ENCODE data around the gene CLN5. TPM values are rescaled to one million over a fixed set of nuclear protein-coding genes. Genes with fewer than 3 reads are reported as not detected.

The CLN5 gene
- total and polyA plus RNA-seq, 2 experiments from 2014 or later, result 6.5 to 9.5 TPM

DNA sequence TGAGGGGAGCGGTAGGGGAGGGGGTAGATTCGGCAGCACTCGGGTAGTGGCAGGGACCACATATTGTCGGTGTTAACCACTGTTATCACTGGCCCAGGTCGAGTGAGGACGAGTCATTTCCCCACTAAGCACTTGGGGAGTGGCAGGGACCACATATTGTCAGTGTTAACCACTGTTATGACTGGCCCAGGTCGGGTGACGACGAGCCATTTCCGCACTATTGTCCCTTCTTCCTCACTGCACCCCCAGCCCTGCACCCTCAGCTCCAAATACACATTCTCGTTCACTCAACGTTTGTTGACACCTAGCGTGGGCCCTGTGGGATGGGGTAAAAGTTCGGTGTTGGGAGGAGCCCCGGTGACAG, 467 bp upstream of the CLN5 start (continued):
- TF ChIP-seq JUNB (IDR thresholded peaks at IDR 0.05; ENCODE audit: unreplicated experiment) (no peak), ZNF114 (CRISPR knock-in tag; IDR thresholded peaks at IDR 0.05) (no peak), NANOG (IDR thresholded peaks at IDR 0.05; ENCODE audit: borderline replicate concordance) (no peak), EZH2phosphoT487 (IDR thresholded peaks at IDR 0.05; ENCODE audit: unreplicated experiment) (no peak), CREB1 (CRISPR knock-in tag; IDR thresholded peaks at IDR 0.05; ENCODE audit: low read depth) (no peak)

- Histone ChIP-seq H3K27ac (ENCODE audit: low read depth) (peak overlapping the region; percentile 85; the same call in 1 of the 2 replicates), H3K9me2 (ENCODE audit: insufficient read depth) (no peaks in the 10 kb centered on the region), H3K36me3 (ENCODE audit: insufficient read depth) (no peaks in the 10 kb centered on the region), H3K4me1 (ENCODE audit: insufficient read depth) (peaks cover 8% of the 10 kb centered on the region; the same call in 1 of the 2 replicates), H3F3A (replicated peaks; ENCODE audit: low read depth) (no peaks in the 10 kb centered on the region), H2AFZ (peak overlapping the region; percentile 93), H3K4me2 (peak overlapping the region; percentile 84), H4K20me1 (replicated peaks; ENCODE audit: insufficient read depth) (no peaks in the 10 kb centered on the region; the same call in 1 of the 2 replicates), H3K4me3 (peak overlapping the region; percentile 77), H3K79me2 (replicated peaks; ENCODE audit: insufficient read depth) (no peaks in the 10 kb centered on the region; the same call in 1 of the 2 replicates), H3K27me3 (ENCODE audit: insufficient read depth) (no peaks in the 10 kb centered on the region)
- peak; percentile 60 for DNase-seq (ENCODE audit: low spot score)
- Mint-ChIP-seq H3K36me3 (ENCODE audit: low read depth) (peaks cover 7% of the 10 kb centered on the region; the same call in 1 of the 3 replicates), H3K4me1 (peaks cover 13% of the 10 kb centered on the region; the same call in 2 of the 3 replicates), H3K27me3 (ENCODE audit: insufficient read depth, low read depth, poor library complexity) (peaks cover 21% of the 10 kb centered on the region), H3K27ac (peak overlapping the region; percentile 98), H3K9me3 (no peaks in the 10 kb centered on the region; the same call in 2 of the 3 replicates), H3K4me3 (peak overlapping the region; percentile 99)
- peak; percentile 15 for ATAC-seq
- no peak for TF ChIP-seq POLR2AphosphoS5 (IDR thresholded peaks at IDR 0.05; ENCODE audit: low read depth)
- TF ChIP-seq, protein P1, sequence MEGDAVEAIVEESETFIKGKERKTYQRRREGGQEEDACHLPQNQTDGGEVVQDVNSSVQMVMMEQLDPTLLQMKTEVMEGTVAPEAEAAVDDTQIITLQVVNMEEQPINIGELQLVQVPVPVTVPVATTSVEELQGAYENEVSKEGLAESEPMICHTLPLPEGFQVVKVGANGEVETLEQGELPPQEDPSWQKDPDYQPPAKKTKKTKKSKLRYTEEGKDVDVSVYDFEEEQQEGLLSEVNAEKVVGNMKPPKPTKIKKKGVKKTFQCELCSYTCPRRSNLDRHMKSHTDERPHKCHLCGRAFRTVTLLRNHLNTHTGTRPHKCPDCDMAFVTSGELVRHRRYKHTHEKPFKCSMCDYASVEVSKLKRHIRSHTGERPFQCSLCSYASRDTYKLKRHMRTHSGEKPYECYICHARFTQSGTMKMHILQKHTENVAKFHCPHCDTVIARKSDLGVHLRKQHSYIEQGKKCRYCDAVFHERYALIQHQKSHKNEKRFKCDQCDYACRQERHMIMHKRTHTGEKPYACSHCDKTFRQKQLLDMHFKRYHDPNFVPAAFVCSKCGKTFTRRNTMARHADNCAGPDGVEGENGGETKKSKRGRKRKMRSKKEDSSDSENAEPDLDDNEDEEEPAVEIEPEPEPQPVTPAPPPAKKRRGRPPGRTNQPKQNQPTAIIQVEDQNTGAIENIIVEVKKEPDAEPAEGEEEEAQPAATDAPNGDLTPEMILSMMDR (conservative IDR thresholded peaks at IDR 0.05; ENCODE audit: low read depth in 2 of 2), result no peak
- no peak for TF ChIP-seq EZH2 (IDR thresholded peaks at IDR 0.05; ENCODE audit: low read depth, unreplicated experiment)
- no peak for TF ChIP-seq JUNB (IDR thresholded peaks at IDR 0.05; ENCODE audit: unreplicated experiment)
- TF ChIP-seq, protein P2, sequence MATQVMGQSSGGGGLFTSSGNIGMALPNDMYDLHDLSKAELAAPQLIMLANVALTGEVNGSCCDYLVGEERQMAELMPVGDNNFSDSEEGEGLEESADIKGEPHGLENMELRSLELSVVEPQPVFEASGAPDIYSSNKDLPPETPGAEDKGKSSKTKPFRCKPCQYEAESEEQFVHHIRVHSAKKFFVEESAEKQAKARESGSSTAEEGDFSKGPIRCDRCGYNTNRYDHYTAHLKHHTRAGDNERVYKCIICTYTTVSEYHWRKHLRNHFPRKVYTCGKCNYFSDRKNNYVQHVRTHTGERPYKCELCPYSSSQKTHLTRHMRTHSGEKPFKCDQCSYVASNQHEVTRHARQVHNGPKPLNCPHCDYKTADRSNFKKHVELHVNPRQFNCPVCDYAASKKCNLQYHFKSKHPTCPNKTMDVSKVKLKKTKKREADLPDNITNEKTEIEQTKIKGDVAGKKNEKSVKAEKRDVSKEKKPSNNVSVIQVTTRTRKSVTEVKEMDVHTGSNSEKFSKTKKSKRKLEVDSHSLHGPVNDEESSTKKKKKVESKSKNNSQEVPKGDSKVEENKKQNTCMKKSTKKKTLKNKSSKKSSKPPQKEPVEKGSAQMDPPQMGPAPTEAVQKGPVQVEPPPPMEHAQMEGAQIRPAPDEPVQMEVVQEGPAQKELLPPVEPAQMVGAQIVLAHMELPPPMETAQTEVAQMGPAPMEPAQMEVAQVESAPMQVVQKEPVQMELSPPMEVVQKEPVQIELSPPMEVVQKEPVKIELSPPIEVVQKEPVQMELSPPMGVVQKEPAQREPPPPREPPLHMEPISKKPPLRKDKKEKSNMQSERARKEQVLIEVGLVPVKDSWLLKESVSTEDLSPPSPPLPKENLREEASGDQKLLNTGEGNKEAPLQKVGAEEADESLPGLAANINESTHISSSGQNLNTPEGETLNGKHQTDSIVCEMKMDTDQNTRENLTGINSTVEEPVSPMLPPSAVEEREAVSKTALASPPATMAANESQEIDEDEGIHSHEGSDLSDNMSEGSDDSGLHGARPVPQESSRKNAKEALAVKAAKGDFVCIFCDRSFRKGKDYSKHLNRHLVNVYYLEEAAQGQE (IDR thresholded peaks at IDR 0.05; ENCODE audit: unreplicated experiment), result no peak
- TF ChIP-seq EZH2phosphoT487 (IDR thresholded peaks at IDR 0.05; ENCODE audit: unreplicated experiment), result no peak
- no peak for TF ChIP-seq STAT1 (IDR thresholded peaks at IDR 0.05; ENCODE audit: unreplicated experiment)
- no peak for TF ChIP-seq ZNF114 (CRISPR knock-in tag; IDR thresholded peaks at IDR 0.05)
- TF ChIP-seq ZNF331 (CRISPR knock-in tag; IDR thresholded peaks at IDR 0.05; ENCODE audit: low read depth), result no peak
- TF ChIP-seq ZNF462 (CRISPR knock-in tag; IDR thresholded peaks at IDR 0.05), result no peak
- no peak for TF ChIP-seq NANOG (IDR thresholded peaks at IDR 0.05; ENCODE audit: borderline replicate concordance)
- no peak for TF ChIP-seq CREB1 (CRISPR knock-in tag; IDR thresholded peaks at IDR 0.05; ENCODE audit: low read depth)
Measured at GRCh38 chr13:76992548-76993001, 694 bp downstream of the CLN5 start.

All from GM23338 (cell line).